HepG2 (cell line): ENCODE measurements around the gene TTBK1. TPM values are rescaled to one million over a fixed set of nuclear protein-coding genes. Genes with fewer than 3 reads are reported as not detected.

Experiments used
- CEBPG ChIP-seq: IDR thresholded peaks from 2 replicates; pipeline ENCODE4 v1.6.1; 2016
- CENPT ChIP-seq: sonication (generic); formaldehyde crosslinking; IDR thresholded peaks from 2 replicates; pipeline ENCODE4 v1.8.0; 2022; ENCODE audit warnings: low read depth, mild to moderate bottlenecking, moderate library complexity, missing genetic modification reagents
- EHMT2 ChIP-seq: fragments of 200-600 bp; sonication (generic); IDR thresholded peaks from 2 replicates; pipeline ENCODE4 v1.7.0; 2017; ENCODE audit warnings: antibody characterized with exemption, low read depth, low read length, borderline replicate concordance
- GPBP1L1 ChIP-seq: sonication (generic); formaldehyde crosslinking; IDR thresholded peaks from 2 replicates; pipeline ENCODE4 v1.5.0; 2020; ENCODE audit warnings: mild to moderate bottlenecking, missing genetic modification reagents
- HMG20B ChIP-seq: conservative IDR thresholded peaks from 2 replicates; pipeline ENCODE4 v1.6.1; 2016; ENCODE audit warnings: missing genetic modification reagents, missing compliant biosample characterization
- KDM3A ChIP-seq: IDR thresholded peaks from 2 replicates; pipeline ENCODE4 v1.6.1; 2018; ENCODE audit warnings: low read depth, missing compliant biosample characterization
- LBX2 ChIP-seq: sonication (generic); formaldehyde crosslinking; IDR thresholded peaks from 2 replicates; pipeline ENCODE4 v1.5.0; 2020; ENCODE audit warnings: missing genetic modification reagents, mild to moderate bottlenecking, borderline replicate concordance
- ONECUT2 ChIP-seq: sonication (generic); formaldehyde crosslinking; IDR thresholded peaks from 2 replicates; pipeline ENCODE4 v1.4.0; 2020; ENCODE audit warnings: missing genetic modification reagents
- PITX1 ChIP-seq: sonication (generic); formaldehyde crosslinking; IDR thresholded peaks from 2 replicates; pipeline ENCODE4 v1.5.1; 2020; ENCODE audit warnings: mild to moderate bottlenecking, missing genetic modification reagents
- RFXANK ChIP-seq: IDR thresholded peaks from 2 replicates; pipeline ENCODE4 v1.6.1; 2016
- SP5 ChIP-seq: IDR thresholded peaks from 2 replicates; pipeline ENCODE4 v1.6.1; 2016; ENCODE audit warnings: low read depth, borderline replicate concordance
- ZBTB43 ChIP-seq: sonication (generic); formaldehyde crosslinking; conservative IDR thresholded peaks from 2 replicates; pipeline ENCODE4 v1.4.0; 2020; ENCODE audit warnings: missing genetic modification reagents
- ZFP1 ChIP-seq: IDR thresholded peaks from 2 replicates; pipeline ENCODE4 v1.6.1; 2016
- ZNF318 ChIP-seq: sonication (generic); formaldehyde crosslinking; IDR thresholded peaks from 2 replicates; pipeline ENCODE4 v1.4.0; 2020; ENCODE audit warnings: mild to moderate bottlenecking, missing genetic modification reagents
- ZNF563 ChIP-seq: sonication (generic); formaldehyde crosslinking; IDR thresholded peaks from 2 replicates; pipeline ENCODE4 v1.8.0; 2022; ENCODE audit warnings: mild to moderate bottlenecking, moderate library complexity, missing genetic modification reagents
- ZSCAN5A ChIP-seq: sonication (generic); formaldehyde crosslinking; IDR thresholded peaks from 2 replicates; pipeline ENCODE4 v1.8.0; 2022; ENCODE audit warnings: mild to moderate bottlenecking, missing genetic modification reagents, borderline replicate concordance
- polyA plus RNA-seq, 8 experiments: library from polyadenylated mRNA; depleted of rRNA in 3 of 8; stranded (reverse) in 7 of 8; unstranded in 1 of 8; fragments of >200 nt; fragmentation: Illumina TruSeq in 4 of 8; extraction: Trizol in 4 of 8; gene quantifications; 2 replicates each; pipeline versions ENCODE4 v1.2.1 to v1.2.3, GENCODE V29; 2011 to 2016; ENCODE audit warnings: low read depth in 4 of 8, missing spikeins in 1 of 8, mixed read lengths in 1 of 8; ENCODE audit not compliant: insufficient read depth in 1 of 8
- total RNA-seq, 5 experiments: library from RNA; depleted of rRNA; stranded (reverse); fragments of >200 nt; fragmentation: Illumina TruSeq; extraction: Trizol; gene quantifications; 2 replicates each; pipeline ENCODE4 v1.2.3, GENCODE V29; 2016; ENCODE audit warnings: low read depth in 1 of 5

Gene TTBK1
- total and polyA plus RNA-seq, 2 of the 13 experiments (the other 11 are each of a cell fraction or from before 2014, with no cell fraction given) = 0.24 to 0.33 TPM

GRCh38 chr6:43247114-43247999 is 4.1 kb downstream of the TTBK1 start (continued):
- TF ChIP-seq ZNF318 (CRISPR knock-in tag) (0 out of 2 replicates have a peak, but pooled peaks have one; percentile 17), ZNF563 (CRISPR knock-in tag) (peak; percentile 57; the same call in 1 of the 2 replicates), ONECUT2 (CRISPR knock-in tag) (no peak), EHMT2 (no peak), SP5 (no peak; the same call in 1 of the 2 replicates), HMG20B (CRISPR knock-in tag) (no peak; the same call in 1 of the 2 replicates), CEBPG (CRISPR knock-in tag) (no peak), ZSCAN5A (CRISPR knock-in tag) (no peak), ZFP1 (no peak; the same call in 1 of the 2 replicates), ZBTB43 (CRISPR knock-in tag) (no peak), LBX2 (no peak), PITX1 (CRISPR knock-in tag) (no peak; the same call in 1 of the 2 replicates), RFXANK (CRISPR knock-in tag) (no peak), GPBP1L1 (no peak), KDM3A (peak; percentile 63; the same call in 1 of the 2 replicates), CENPT (no peak)
